H9 (cell line): ENCODE data around the gene REXO2. TPM values are rescaled to one million over a fixed set of nuclear protein-coding genes. Genes with fewer than 3 reads are reported as not detected.

ENCODE experiments used
- DNase-seq: peaks from one replicate; pipeline ENCODE4 v3.0.0-alpha.2; 2017
- H2AFZ ChIP-seq: one replicate; pipeline ENCODE4 v1.6.1; 2013; ENCODE audit warnings: mild to moderate bottlenecking, low read length, control low read depth, moderate library complexity
- H2AK5ac ChIP-seq: 2 replicates; pipeline ENCODE4 v1.6.1; 2013; ENCODE audit warnings: low read length, control low read depth, mixed read lengths; ENCODE audit not compliant: insufficient read length
- H2BK120ac ChIP-seq: one replicate; pipeline ENCODE4 v1.6.1; 2013; ENCODE audit warnings: low read depth, mild to moderate bottlenecking, low read length, control low read depth, inconsistent platforms; ENCODE audit not compliant: poor library complexity, severe bottlenecking
- H2BK12ac ChIP-seq: 2 replicates; pipeline ENCODE4 v1.6.1; 2013; ENCODE audit warnings: low read length, control low read depth, mixed read lengths, low read depth; ENCODE audit not compliant: insufficient read length
- H2BK15ac ChIP-seq: 2 replicates; pipeline ENCODE4 v1.6.1; 2013; ENCODE audit warnings: low read depth, low read length, control low read depth
- H2BK20ac ChIP-seq: one replicate; pipeline ENCODE4 v1.6.1; 2013; ENCODE audit warnings: low read depth, mild to moderate bottlenecking, low read length, control low read depth, inconsistent platforms; ENCODE audit not compliant: poor library complexity, severe bottlenecking
- H2BK5ac ChIP-seq: 2 replicates; pipeline ENCODE4 v1.6.1; 2013; ENCODE audit warnings: low read length, control low read depth, mixed read lengths; ENCODE audit not compliant: insufficient read length
- H3K14ac ChIP-seq: 2 replicates; pipeline ENCODE4 v1.6.1; 2013; ENCODE audit warnings: low read length, control low read depth; ENCODE audit not compliant: insufficient read depth
- H3K18ac ChIP-seq: 2 replicates; pipeline ENCODE4 v1.6.1; 2013; ENCODE audit warnings: low read depth, mild to moderate bottlenecking, mixed read lengths, low read length, control low read depth; ENCODE audit not compliant: insufficient read length
- H3K23ac ChIP-seq: 2 replicates; pipeline ENCODE4 v1.6.1; 2013; ENCODE audit warnings: low read length, control low read depth, mixed read lengths, low read depth; ENCODE audit not compliant: insufficient read length
- H3K23me2 ChIP-seq: 2 replicates; pipeline ENCODE4 v1.6.1; 2013; ENCODE audit warnings: low read depth, mild to moderate bottlenecking, mixed read lengths, low read length, control low read depth; ENCODE audit not compliant: insufficient read length, poor library complexity, severe bottlenecking
- H3K27ac ChIP-seq: 2 replicates; pipeline ENCODE4 v1.5.1; 2013; ENCODE audit warnings: low read length, control low read depth, mixed read lengths, low read depth; ENCODE audit not compliant: insufficient read length
- H3K27me3 ChIP-seq: 2 replicates; pipeline ENCODE4 v1.6.1; 2013; ENCODE audit warnings: low read length, control low read depth, inconsistent platforms; ENCODE audit not compliant: insufficient read depth
- H3K4ac ChIP-seq: 2 replicates; pipeline ENCODE4 v1.6.1; 2013; ENCODE audit warnings: low read depth, mild to moderate bottlenecking, control low read depth, inconsistent platforms, low read length, moderate library complexity
- H3K4me1 ChIP-seq: 2 replicates; pipeline ENCODE4 v1.6.1; 2013; ENCODE audit warnings: low read length, control low read depth, inconsistent platforms; ENCODE audit not compliant: insufficient read depth
- H3K4me2 ChIP-seq: 2 replicates; pipeline ENCODE4 v1.6.1; 2013; ENCODE audit warnings: low read length, control low read depth, mixed read lengths; ENCODE audit not compliant: insufficient read length, insufficient read depth
- H3K56ac ChIP-seq: 2 replicates; pipeline ENCODE4 v1.6.1; 2013; ENCODE audit warnings: low read depth, mild to moderate bottlenecking, mixed read lengths, low read length, control low read depth; ENCODE audit not compliant: insufficient read length
- H3K79me1 ChIP-seq: 2 replicates; pipeline ENCODE4 v1.6.1; 2013; ENCODE audit warnings: low read depth, mild to moderate bottlenecking, moderate library complexity, low read length, control low read depth, inconsistent platforms; ENCODE audit not compliant: insufficient read depth, poor library complexity, severe bottlenecking
- H3K79me2 ChIP-seq: 2 replicates; pipeline ENCODE4 v1.6.1; 2013; ENCODE audit warnings: low read length, control low read depth, inconsistent platforms; ENCODE audit not compliant: insufficient read depth
- H3K9ac ChIP-seq: 2 replicates; pipeline ENCODE4 v1.6.1; 2013; ENCODE audit warnings: low read length, control low read depth, mixed read lengths; ENCODE audit not compliant: insufficient read length; ENCODE audit errors: extremely low read depth
- H3K9me3 ChIP-seq: one replicate; pipeline ENCODE4 v1.6.1; 2013; ENCODE audit warnings: low read depth, low read length, inconsistent platforms; ENCODE audit not compliant: control insufficient read depth
- H3T11ph ChIP-seq: one replicate; pipeline ENCODE4 v1.6.1; 2013; ENCODE audit warnings: mild to moderate bottlenecking, low read length, control low read depth, inconsistent platforms
- H4K20me1 ChIP-seq: one replicate; pipeline ENCODE4 v1.6.1; 2013; ENCODE audit not compliant: control insufficient read depth, insufficient read length, insufficient read depth
- H4K5ac ChIP-seq: 2 replicates; pipeline ENCODE4 v1.6.1; 2013; ENCODE audit warnings: low read depth, mild to moderate bottlenecking, mixed read lengths, low read length, control low read depth; ENCODE audit not compliant: insufficient read length
- H4K8ac ChIP-seq: replicated peaks from 2 replicates; pipeline ENCODE4 v1.6.1; 2013; ENCODE audit warnings: low read length, control low read depth, mixed read lengths, low read depth; ENCODE audit not compliant: insufficient read length
- H4K91ac ChIP-seq: 2 replicates; pipeline ENCODE4 v1.6.1; 2013; ENCODE audit warnings: low read depth, mild to moderate bottlenecking, moderate library complexity, mixed read lengths, low read length, control low read depth; ENCODE audit not compliant: insufficient read length
- H3K27ac Mint-ChIP-seq, 3 experiments: 2 replicates in 2 of 3; 3 replicates in 1 of 3; pipeline ENCODE4 v1.8.0; 2020 to 2021; ENCODE audit warnings: mixed read lengths in 3 of 3, mild to moderate bottlenecking in 1 of 3, moderate library complexity in 1 of 3
- H3K27me3 Mint-ChIP-seq: 2 replicates; pipeline ENCODE4 v1.8.0; 2021; ENCODE audit warnings: low read depth, mild to moderate bottlenecking, moderate library complexity, mixed read lengths
- H3K36me3 Mint-ChIP-seq, 3 experiments: 2 replicates in 2 of 3; 3 replicates in 1 of 3; pipeline ENCODE4 v1.8.0; 2020 to 2021; ENCODE audit warnings: low read depth in 3 of 3, mixed read lengths in 3 of 3; ENCODE audit not compliant: insufficient read depth in 1 of 3
- H3K4me1 Mint-ChIP-seq, 2 experiments: 2 replicates each; pipeline ENCODE4 v1.8.0; 2020; ENCODE audit warnings: mixed read lengths in 2 of 2
- H3K4me3 Mint-ChIP-seq, 2 experiments: 2 replicates in 1 of 2; 3 replicates in 1 of 2; pipeline ENCODE4 v1.8.0; 2020 to 2021; ENCODE audit warnings: mild to moderate bottlenecking in 2 of 2, mixed read lengths in 2 of 2, moderate library complexity in 1 of 2
- H3K9me3 Mint-ChIP-seq, 2 experiments: 2 replicates in 1 of 2; 3 replicates in 1 of 2; pipeline ENCODE4 v1.8.0; 2020; ENCODE audit warnings: mild to moderate bottlenecking in 2 of 2, mixed read lengths in 2 of 2, moderate library complexity in 1 of 2
- WGBS: extraction: QIAGEN DNeasy Blood & Tissue Kit; methylation state at CpG from one replicate; pipeline ENCODE4 v1.1.7; 2013; ENCODE audit warnings: missing lambda C conversion rate, low lambda C conversion rate, mixed read lengths; ENCODE audit not compliant: insufficient read length; ENCODE audit errors: extremely low coverage; 5-methylcytosine and 5-hydroxymethylcytosine counted together
- total RNA-seq: library from RNA; stranded (reverse); gene quantifications from 2 replicates; pipeline ENCODE4 v1.2.1, GENCODE V29; 2021
- TF ChIP-seq, protein P1 (sequence below): fragments of 200-600 bp; sonication (generic); conservative IDR thresholded peaks from 3 replicates; pipeline ENCODE4 v1.8.0; 2021; ENCODE audit warnings: antibody characterized with exemption, mild to moderate bottlenecking

Gene REXO2
- total RNA-seq, 1 experiment from 2014 or later: 92.8 TPM

DNA sequence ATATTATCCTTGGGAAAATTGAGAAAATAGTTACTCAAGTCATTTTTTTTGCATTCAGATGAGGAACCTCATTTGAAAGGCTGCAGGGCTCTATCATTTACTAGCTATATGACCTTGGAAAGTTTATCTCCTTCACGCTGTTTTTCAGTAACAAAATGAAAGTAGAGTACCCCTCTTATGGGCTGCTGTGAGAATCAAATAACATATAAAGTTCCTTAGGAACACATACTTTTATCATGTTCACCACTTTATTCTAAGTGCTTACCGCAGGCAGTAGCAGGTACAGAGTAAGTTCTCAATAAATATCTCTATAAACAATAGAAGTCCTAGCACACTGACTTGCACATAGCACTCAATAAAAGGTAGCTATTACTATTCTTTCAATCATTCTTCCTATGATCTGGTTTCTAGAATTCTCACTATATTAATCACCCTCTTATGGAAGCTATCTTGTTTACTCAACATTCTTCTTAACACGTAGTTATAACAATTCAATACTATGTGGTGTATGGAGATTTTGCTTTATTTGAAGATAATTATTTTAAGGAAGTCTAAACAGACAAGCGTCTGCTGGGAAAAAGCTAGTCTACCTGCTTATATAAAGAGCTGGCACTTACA, 40.9 kb upstream of the REXO2 start:
- Mint-ChIP-seq H3K4me3 (peak overlapping the region; percentile 94 to 98; a peak in 4 of 5 replicates), H3K4me1 (peaks cover 38 to 39% of the 10 kb centered on the region in 2 experiments), H3K9me3 (no peaks in the 10 kb centered on the region), H3K36me3 (peaks cover 6 to 14% (median 10%) of the 10 kb centered on the region in 3 experiments; a peak in 6 of 7 replicates), H3K27me3 (no peaks in the 10 kb centered on the region), H3K27ac (0 out of 7 replicates have a peak overlapping the region, but pooled peaks of 1 of the 3 experiments have one; percentile 75)
- no peak overlapping the region for H3K14ac ChIP-seq
- no peak overlapping the region for H3K56ac ChIP-seq
- no peak overlapping the region for H3K27ac ChIP-seq
- H3K23ac ChIP-seq: no peak overlapping the region
- no peaks in the 10 kb centered on the region for H4K20me1 ChIP-seq
- no peak overlapping the region for H3K9ac ChIP-seq
- H4K8ac ChIP-seq: no peak overlapping the region
- H4K5ac ChIP-seq: no peak overlapping the region
- no peak overlapping the region for H2BK120ac ChIP-seq
- H3K79me1 ChIP-seq: no peaks in the 10 kb centered on the region
- no peak overlapping the region for H2BK15ac ChIP-seq
- peaks cover 4% of the 10 kb centered on the region for H3K23me2 ChIP-seq
- H3T11ph ChIP-seq: no peak overlapping the region
- no peaks in the 10 kb centered on the region for H3K9me3 ChIP-seq
- H2AFZ ChIP-seq: no peak overlapping the region
- H2BK12ac ChIP-seq: no peak overlapping the region
- no peak overlapping the region for H2BK20ac ChIP-seq
- TF ChIP-seq, protein P1, sequence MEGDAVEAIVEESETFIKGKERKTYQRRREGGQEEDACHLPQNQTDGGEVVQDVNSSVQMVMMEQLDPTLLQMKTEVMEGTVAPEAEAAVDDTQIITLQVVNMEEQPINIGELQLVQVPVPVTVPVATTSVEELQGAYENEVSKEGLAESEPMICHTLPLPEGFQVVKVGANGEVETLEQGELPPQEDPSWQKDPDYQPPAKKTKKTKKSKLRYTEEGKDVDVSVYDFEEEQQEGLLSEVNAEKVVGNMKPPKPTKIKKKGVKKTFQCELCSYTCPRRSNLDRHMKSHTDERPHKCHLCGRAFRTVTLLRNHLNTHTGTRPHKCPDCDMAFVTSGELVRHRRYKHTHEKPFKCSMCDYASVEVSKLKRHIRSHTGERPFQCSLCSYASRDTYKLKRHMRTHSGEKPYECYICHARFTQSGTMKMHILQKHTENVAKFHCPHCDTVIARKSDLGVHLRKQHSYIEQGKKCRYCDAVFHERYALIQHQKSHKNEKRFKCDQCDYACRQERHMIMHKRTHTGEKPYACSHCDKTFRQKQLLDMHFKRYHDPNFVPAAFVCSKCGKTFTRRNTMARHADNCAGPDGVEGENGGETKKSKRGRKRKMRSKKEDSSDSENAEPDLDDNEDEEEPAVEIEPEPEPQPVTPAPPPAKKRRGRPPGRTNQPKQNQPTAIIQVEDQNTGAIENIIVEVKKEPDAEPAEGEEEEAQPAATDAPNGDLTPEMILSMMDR: no peak
- WGBS: no CpG with 5 or more reads among the region's 4 CpGs
- no peaks in the 10 kb centered on the region; the same call in 1 of the 2 replicates for H3K4me1 ChIP-seq
- no peak overlapping the region for H3K4me2 ChIP-seq
- H3K4ac ChIP-seq: no peak overlapping the region
- H3K18ac ChIP-seq: no peak overlapping the region
- peaks cover 14% of the 10 kb centered on the region; the same call in 1 of the 2 replicates for H3K79me2 ChIP-seq
- H2AK5ac ChIP-seq: no peak overlapping the region
- H3K27me3 ChIP-seq: no peaks in the 10 kb centered on the region
- no peak overlapping the region for H4K91ac ChIP-seq
- no peak overlapping the region for H2BK5ac ChIP-seq
- DNase-seq: no peak
